CD4-positive, CD25-positive, alpha-beta regulatory T cell (primary cell): Measurements from ENCODE around the gene PPP6R2. TPM values are rescaled to one million over a fixed set of nuclear protein-coding genes. Genes with fewer than 3 reads are reported as not detected.

ENCODE experiments used
- ATAC-seq, 2 donors: fragments of 150-1000 bp; cut with Tn5 transposase; one replicate each; pipeline ENCODE4 v1.10.0; 2021; ENCODE audit warnings: low read depth in 2 of 2, moderate number of reproducible peaks in 2 of 2, moderate library complexity in 1 of 2
- DNase-seq, 3 donors: peaks; one replicate each; pipeline versions ENCODE4 v3.0.0 to v3.0.0-alpha.2; 2012 to 2022; ENCODE audit warnings: mixed read lengths in 1 of 3
- H3K27ac ChIP-seq: one replicate; pipeline ENCODE4 v1.7.0; 2013; ENCODE audit warnings: mild to moderate bottlenecking, low read length; ENCODE audit not compliant: insufficient read depth, poor library complexity, severe bottlenecking
- H3K27me3 ChIP-seq: one replicate; pipeline ENCODE4 v1.7.0; 2013; ENCODE audit warnings: low read length; ENCODE audit not compliant: control insufficient read depth, insufficient read depth
- H3K36me3 ChIP-seq: one replicate; pipeline ENCODE4 v1.7.0; 2013; ENCODE audit warnings: mild to moderate bottlenecking, low read length, moderate library complexity; ENCODE audit not compliant: control insufficient read depth, insufficient read depth
- H3K4me1 ChIP-seq: 2 replicates; pipeline ENCODE4 v1.7.0; 2013; ENCODE audit warnings: mild to moderate bottlenecking, low read length; ENCODE audit not compliant: insufficient read depth, control insufficient read depth, poor library complexity, severe bottlenecking
- H3K4me3 ChIP-seq: one replicate; pipeline ENCODE4 v1.7.0; 2013; ENCODE audit warnings: low read depth, mild to moderate bottlenecking, low read length, moderate library complexity
- H3K9me3 ChIP-seq, 2 experiments: 1 replicate in 1 of 2; 2 replicates in 1 of 2; pipeline ENCODE4 v1.7.0; 2013; ENCODE audit warnings: low read length in 2 of 2, mild to moderate bottlenecking in 1 of 2, moderate library complexity in 1 of 2; ENCODE audit not compliant: control insufficient read depth in 2 of 2
- H3K27ac Mint-ChIP-seq, 3 donors: one replicate each; pipeline ENCODE4 v1.8.0; 2020 to 2022; ENCODE audit warnings: mild to moderate bottlenecking in 3 of 3, mixed read lengths in 3 of 3, moderate library complexity in 2 of 3
- H3K27me3 Mint-ChIP-seq: one replicate; pipeline ENCODE4 v1.8.0; 2022; ENCODE audit warnings: mild to moderate bottlenecking, mixed read lengths
- H3K36me3 Mint-ChIP-seq: one replicate; pipeline ENCODE4 v1.8.0; 2020; ENCODE audit warnings: mixed read lengths
- H3K4me1 Mint-ChIP-seq, 4 donors: one replicate each; pipeline ENCODE4 v1.8.0; 2020 to 2022; ENCODE audit warnings: mixed read lengths in 4 of 4, mild to moderate bottlenecking in 1 of 4
- H3K4me3 Mint-ChIP-seq, 4 donors: one replicate each; pipeline ENCODE4 v1.8.0; 2020 to 2022; ENCODE audit warnings: mild to moderate bottlenecking in 4 of 4, mixed read lengths in 4 of 4, moderate library complexity in 3 of 4
- H3K9me3 Mint-ChIP-seq, 7 donors: one replicate each; pipeline ENCODE4 v1.8.0; 2020 to 2022; ENCODE audit warnings: mixed read lengths in 7 of 7, mild to moderate bottlenecking in 3 of 7, moderate library complexity in 2 of 7
- polyA plus RNA-seq, 4 donors: library from polyadenylated mRNA; unstranded; fragments of 300-500 nt; fragmentation: Illumina TruSeq; gene quantifications; one replicate each; pipeline ENCODE4 v1.2.3, GENCODE V29; 2021
- total RNA-seq: library from RNA; stranded (reverse); gene quantifications from one replicate; pipeline ENCODE4 v1.2.3, GENCODE V29; 2022

The PPP6R2 gene
- total RNA-seq (85.7 TPM), polyA plus RNA-seq (10 to 100 TPM; 15.9 to 19.4 (median 17.2) TPM)

GRCh38 chr22:50342651-50343540, at the start of gene PPP6R2:
PPP6R2 (plus strand) TSS chr22:50343327; CDS start chr22:50393909, 50,582 bp downstream.
- peak; percentile 80 to 84 for ATAC-seq
- Mint-ChIP-seq H3K27me3 (no peaks in the 10 kb centered on the region), H3K36me3 (no peaks in the 10 kb centered on the region), H3K27ac (peak within 1 kb of the TSS; percentile 83 to 95 (median 95)), H3K9me3 (no peaks in the 10 kb centered on the region), H3K4me1 (peaks cover 0 to 12% (median 7%) of the 10 kb centered on the region in 4 donors), H3K4me3 (peak within 1 kb of the TSS; percentile 90 to 98 (median 92))
- H3K4me3 ChIP-seq = peak within 1 kb of the TSS; percentile 83
- H3K4me1 ChIP-seq = peaks cover 35% of the 10 kb centered on the region
- H3K27ac ChIP-seq = peak within 1 kb of the TSS; percentile 91
- peaks cover 2% of the 10 kb centered on the region for H3K36me3 ChIP-seq
- no peaks in the 10 kb centered on the region for H3K9me3 ChIP-seq
- peak; percentile 82 to 86 (median 82) for DNase-seq
- H3K27me3 ChIP-seq = no peaks in the 10 kb centered on the region

- H3K27ac ChIP-seq = no peak overlapping the region
- no peak overlapping the region for H3K4me3 Mint-ChIP-seq
These were observed 49.4 kb upstream of the PPP6R2 start for GRCh38 chr22:50293441-50294318.

GRCh38 chr22:50294319-50294656, 48.8 kb upstream of the PPP6R2 start:
- Mint-ChIP-seq H3K4me3 (no peak overlapping the region), H3K27ac (no peak overlapping the region), H3K9me3 (no peaks in the 10 kb centered on the region), H3K4me1 (peaks cover 0 to 9% (median 0%) of the 10 kb centered on the region in 4 donors), H3K36me3 (no peaks in the 10 kb centered on the region), H3K27me3 (peaks cover 34% of the 10 kb centered on the region)
- H3K36me3 ChIP-seq = no peaks in the 10 kb centered on the region
- no peaks in the 10 kb centered on the region for H3K9me3 ChIP-seq
- H3K4me3 ChIP-seq = no peak overlapping the region
- DNase-seq (no peak), ATAC-seq (no peak)
- no peak overlapping the region for H3K27ac ChIP-seq
- H3K27me3 ChIP-seq = no peaks in the 10 kb centered on the region
- H3K4me1 ChIP-seq = peaks cover under 1% of the 10 kb centered on the region

More at GRCh38 chr22:50293441-50294318, 49.4 kb upstream of the PPP6R2 start:
- peak; percentile 14 to 42 for ATAC-seq
- Mint-ChIP-seq H3K27ac (no peak overlapping the region), H3K4me1 (peaks cover 0 to 8% (median 0%) of the 10 kb centered on the region in 4 donors), H3K36me3 (no peaks in the 10 kb centered on the region), H3K27me3 (peaks cover 32% of the 10 kb centered on the region), H3K9me3 (no peaks in the 10 kb centered on the region)
- H3K27me3 ChIP-seq = no peaks in the 10 kb centered on the region
- H3K4me3 ChIP-seq = no peak overlapping the region
- H3K4me1 ChIP-seq = no peaks in the 10 kb centered on the region
- no peaks in the 10 kb centered on the region for H3K9me3 ChIP-seq
- peak in 1 of 3 donors; percentile 65 for DNase-seq
- no peaks in the 10 kb centered on the region for H3K36me3 ChIP-seq

- Histone ChIP-seq H3K4me3 (no peak overlapping the region), H3K36me3 (no peaks in the 10 kb centered on the region), H3K9me3 (no peaks in the 10 kb centered on the region), H3K4me1 (peaks cover 4% of the 10 kb centered on the region), H3K27ac (no peak overlapping the region), H3K27me3 (no peaks in the 10 kb centered on the region)
- H3K4me1 Mint-ChIP-seq = peaks cover 0 to 9% (median 0%) of the 10 kb centered on the region in 4 donors
- no peak overlapping the region for H3K4me3 Mint-ChIP-seq
- no peaks in the 10 kb centered on the region for H3K36me3 Mint-ChIP-seq
- no peak overlapping the region for H3K27ac Mint-ChIP-seq
- no peak for DNase-seq
- H3K9me3 Mint-ChIP-seq = peaks cover 0 to 1% (median 0%) of the 10 kb centered on the region in 7 donors
- peaks cover 34% of the 10 kb centered on the region for H3K27me3 Mint-ChIP-seq
- ATAC-seq = no peak
These were observed 46.3 kb upstream of the PPP6R2 start for GRCh38 chr22:50296658-50297490.

- H3K4me3 Mint-ChIP-seq = no peak overlapping the region
- no peaks in the 10 kb centered on the region for H3K27me3 ChIP-seq
- no peak overlapping the region for H3K4me3 ChIP-seq
- DNase-seq = no peak
- H3K4me1 ChIP-seq = peaks cover 4% of the 10 kb centered on the region
- no peak for ATAC-seq
- no peaks in the 10 kb centered on the region for H3K9me3 ChIP-seq
- H3K27ac Mint-ChIP-seq = no peak overlapping the region
- H3K9me3 Mint-ChIP-seq = peaks cover 0 to 1% (median 0%) of the 10 kb centered on the region in 7 donors
- no peaks in the 10 kb centered on the region for H3K36me3 Mint-ChIP-seq
- H3K27me3 Mint-ChIP-seq = peaks cover 31% of the 10 kb centered on the region
- no peak overlapping the region for H3K27ac ChIP-seq
- peaks cover 0 to 6% (median 0%) of the 10 kb centered on the region in 4 donors for H3K4me1 Mint-ChIP-seq
- no peaks in the 10 kb centered on the region for H3K36me3 ChIP-seq
These were observed 45.4 kb upstream of the PPP6R2 start for GRCh38 chr22:50297510-50298265.

GRCh38 chr22:50298266-50298637, 44.9 kb upstream of the PPP6R2 start:
- peaks cover 4% of the 10 kb centered on the region for H3K4me1 ChIP-seq
- Mint-ChIP-seq H3K4me1 (peaks cover 0 to 5% (median 0%) of the 10 kb centered on the region in 4 donors), H3K27ac (no peak overlapping the region), H3K36me3 (no peaks in the 10 kb centered on the region), H3K4me3 (no peak overlapping the region), H3K27me3 (peaks cover 34% of the 10 kb centered on the region), H3K9me3 (peaks cover 0 to 1% (median 0%) of the 10 kb centered on the region in 7 donors)
- H3K27me3 ChIP-seq = no peaks in the 10 kb centered on the region
- H3K9me3 ChIP-seq = no peaks in the 10 kb centered on the region
- ATAC-seq (no peak), DNase-seq (no peak)
- H3K36me3 ChIP-seq = no peaks in the 10 kb centered on the region
- H3K4me3 ChIP-seq = no peak overlapping the region
- H3K27ac ChIP-seq = no peak overlapping the region
